NCI-H1092 treated with DMSO at 0.1 percent for 48 hours (cell line): ENCODE measurements around the gene ARSK.
A peak's percentile ranks its signal among the peaks of the same experiment; 100 is the strongest.
"Not testable (repeated sequence)": the region's sequence is repeated elsewhere in the genome, so short reads cannot be mapped to it uniquely, and the experiment has no call there.

ENCODE experiments used
- DNase-seq: peaks from one replicate; lab custom pipeline; 2025; lab: John Stamatoyannopoulos, UW

Gene ARSK

DNA sequence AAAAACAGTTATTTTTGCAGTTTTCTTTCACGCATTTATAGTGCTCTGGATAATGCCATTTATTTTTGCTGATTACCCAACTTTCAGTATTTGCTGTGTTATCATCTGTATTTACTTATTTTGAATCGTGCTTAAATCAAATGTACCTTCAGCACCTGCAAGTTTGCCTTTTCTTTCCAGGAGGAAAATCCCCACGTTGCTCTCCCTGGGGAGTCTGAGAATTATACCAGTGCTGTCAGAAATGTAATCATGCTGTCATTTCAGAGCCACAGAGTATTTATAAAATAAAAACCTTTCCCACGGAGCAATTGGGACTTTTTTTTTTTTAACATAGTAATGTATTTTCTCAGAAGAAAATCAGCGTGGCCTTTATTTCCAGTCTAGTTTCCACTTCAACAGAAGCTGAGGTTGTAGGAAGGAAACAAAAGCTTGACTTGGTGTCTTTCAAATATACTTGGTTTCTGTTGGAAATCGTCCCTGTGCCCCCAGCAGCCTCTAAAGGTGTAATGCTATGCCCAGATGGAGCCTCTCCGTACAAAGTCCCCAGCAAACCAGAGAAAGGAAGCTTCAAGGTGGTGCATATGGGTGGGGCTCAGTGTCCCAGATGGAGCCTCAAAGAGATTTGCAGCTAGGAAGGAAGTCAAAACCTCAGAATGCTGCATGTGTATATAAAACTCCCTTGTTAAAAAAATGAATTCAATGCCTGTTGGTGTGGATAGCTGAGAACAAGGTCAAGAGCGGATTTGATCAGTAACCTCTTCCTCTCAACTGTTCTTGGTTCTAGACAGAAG is 67.1 kb downstream of the ARSK start:
- peak; percentile 0 for DNase-seq

DNA sequence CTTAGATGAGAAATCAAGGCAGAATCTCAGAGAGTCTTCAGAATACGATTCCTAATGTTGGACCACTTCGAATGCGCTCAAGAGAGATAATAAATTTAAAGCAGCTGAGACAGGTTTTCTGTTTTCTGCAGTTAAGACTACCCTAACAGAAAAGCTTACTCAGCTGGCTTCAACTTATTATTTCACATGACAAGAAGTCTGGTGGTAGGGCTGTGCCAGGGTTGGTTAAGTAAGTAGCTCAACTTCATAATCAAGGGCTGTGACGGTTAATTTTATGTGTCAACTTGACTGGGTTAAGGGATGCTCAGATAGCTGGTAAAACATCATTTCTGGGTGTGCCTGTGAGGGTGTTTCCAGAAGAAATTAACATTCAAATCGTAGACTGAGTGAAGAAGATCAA is 68.8 kb downstream of the ARSK start:
- no peak for DNase-seq

DNA sequence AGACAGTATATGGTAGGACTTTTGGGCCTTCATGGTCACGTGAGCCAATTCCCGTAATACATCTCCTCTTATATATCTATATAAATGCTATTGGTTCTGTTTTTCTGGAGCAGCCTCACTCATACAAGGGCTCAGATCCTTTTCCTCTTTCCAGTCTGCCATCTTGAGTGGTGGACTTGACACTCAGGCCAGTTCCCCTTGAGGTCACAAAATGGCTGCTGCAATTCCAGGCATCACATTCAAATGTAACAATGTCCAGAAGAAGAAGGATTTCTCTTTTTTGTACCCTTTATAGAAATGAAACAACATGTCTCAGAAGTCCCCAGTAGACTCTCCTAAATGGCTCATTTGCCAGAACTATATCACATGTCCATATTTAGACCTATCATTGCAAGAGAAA is 69.5 kb downstream of the ARSK start:
- DNase-seq = no peak

DNA sequence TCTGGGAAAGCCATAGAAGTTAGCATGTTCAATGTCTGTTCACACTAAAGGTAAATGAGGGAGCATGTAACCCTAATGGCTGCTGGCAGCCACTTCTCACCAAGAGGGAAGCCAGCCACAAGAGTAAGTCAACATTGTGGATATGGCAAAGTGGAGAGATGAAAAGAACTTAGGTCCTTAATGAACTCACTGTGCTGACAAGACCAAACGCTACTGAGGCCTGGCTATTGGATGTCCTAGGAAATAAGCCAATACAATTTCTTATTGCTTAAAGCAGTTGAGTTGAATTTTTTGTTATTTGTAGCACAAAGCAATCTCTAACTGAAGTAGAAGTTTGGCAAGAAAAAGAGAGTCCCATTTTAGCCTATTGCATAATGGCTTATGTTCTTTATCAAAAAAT is 71.8 kb downstream of the ARSK start:
- no peak for DNase-seq

DNA sequence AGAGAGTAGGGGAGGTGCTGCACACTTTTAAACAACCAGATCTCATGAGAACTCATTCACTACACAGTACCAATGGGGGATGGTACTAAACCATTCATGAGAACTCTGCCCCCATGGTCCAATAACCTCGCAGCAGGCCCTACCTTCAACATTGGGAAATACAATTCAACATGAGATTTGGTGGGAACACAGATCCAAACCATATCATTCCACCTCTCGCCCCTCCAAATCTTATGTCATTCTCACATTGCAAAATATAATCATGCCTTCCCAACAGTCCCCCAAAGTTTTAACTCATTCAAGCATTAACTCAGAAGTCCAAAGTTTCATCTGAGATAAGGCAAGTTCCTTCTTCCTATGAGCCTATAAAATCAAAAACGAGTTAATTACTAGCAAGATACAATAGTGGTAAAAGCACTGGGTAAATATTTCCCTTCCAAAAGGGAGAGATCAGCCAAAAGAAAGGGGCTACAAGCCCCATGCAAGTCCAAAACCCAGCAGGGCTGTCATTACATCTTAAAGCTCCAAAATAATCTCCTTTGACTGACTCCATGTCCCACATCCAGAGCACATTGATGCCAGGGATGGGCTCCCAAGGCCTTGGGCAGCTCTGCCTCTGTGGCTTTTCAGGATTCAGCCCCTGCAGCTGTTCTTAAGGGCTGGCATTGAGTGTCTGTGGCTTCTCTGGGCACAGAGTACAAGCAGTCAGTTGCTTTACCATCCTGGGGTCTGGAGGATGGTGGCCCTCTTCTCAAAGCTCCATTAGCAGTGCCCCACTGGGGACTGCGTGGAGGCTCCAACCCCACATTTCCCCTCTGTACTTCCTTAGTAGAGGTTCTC is 73.3 kb downstream of the ARSK start:
- no peak for DNase-seq

DNA sequence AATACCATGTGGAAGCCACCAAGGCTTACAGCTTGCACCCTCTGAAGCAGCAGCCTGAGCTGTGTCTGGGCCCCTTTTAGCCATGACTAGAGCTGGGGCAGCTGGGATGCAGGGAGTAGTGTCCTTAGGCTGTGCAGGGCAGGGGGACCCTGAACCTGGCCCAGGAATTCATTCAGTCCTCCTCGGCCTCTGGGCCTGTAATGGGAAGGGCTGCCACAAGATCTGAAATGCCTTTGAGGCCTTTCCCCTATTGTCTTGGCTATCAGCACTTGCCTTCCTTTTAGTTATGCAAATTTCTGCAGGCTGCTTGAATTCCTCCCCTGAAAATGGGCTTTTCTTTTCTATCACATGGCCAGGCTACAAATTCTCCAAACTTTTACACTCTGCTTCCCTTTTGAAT is 74.0 kb downstream of the ARSK start:
- no peak for DNase-seq

DNA sequence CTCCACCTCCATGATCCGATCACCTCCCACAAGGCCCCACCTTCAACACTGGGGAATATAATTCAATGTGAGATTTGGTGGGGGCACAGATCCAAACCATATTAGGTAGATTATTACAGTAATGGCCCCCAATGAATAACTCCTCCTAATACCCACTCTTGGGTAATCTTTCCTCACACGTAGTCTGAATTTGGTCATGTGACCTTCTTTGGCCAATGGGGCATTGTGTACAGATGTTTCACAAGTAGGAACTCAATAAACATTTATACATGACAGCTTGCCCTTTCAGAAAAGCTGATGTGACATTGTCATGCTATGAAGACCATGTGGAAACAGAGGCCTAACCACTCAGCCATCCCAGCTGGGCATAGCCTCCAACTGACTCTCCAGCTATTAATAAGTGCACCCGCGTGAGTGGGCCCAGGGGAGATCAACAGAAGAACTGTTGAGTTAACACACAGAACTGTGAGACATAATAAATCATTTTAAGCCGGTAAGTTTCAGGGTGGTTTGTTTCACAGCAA is 75.6 kb downstream of the ARSK start:
- DNase-seq = no peak

DNA sequence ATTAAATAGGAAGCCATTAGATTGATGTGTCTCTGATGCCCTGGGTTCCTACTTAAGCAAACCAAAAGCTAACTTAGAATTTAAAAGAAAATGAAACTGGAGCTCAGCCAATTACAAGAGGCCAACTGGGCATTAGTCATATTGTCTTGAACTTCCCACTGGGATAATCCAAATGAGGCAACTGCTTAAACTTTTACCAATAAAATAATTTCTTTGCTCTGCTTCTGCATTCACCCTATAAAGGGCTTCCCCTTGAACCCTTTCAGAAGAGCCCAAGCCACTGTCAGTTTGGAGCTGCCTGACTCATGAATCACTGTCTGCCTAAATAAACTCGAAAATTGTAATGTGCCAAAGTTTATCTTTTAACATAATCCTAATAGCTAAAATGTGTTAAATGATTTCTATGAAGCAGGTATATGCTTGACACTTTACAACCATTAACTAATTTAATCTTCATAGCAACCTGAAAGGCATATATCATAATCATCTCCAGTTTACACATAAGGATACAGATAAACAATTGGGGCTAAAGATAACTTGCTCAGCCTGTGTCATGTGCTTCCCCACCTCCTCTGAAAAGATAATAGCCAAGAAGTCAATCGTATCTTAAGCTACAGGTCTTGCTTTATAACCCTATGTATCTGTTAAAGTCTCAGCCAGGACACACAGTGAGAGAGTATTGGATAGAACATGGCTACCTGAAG is 76.5 kb downstream of the ARSK start:
- no peak for DNase-seq

DNA sequence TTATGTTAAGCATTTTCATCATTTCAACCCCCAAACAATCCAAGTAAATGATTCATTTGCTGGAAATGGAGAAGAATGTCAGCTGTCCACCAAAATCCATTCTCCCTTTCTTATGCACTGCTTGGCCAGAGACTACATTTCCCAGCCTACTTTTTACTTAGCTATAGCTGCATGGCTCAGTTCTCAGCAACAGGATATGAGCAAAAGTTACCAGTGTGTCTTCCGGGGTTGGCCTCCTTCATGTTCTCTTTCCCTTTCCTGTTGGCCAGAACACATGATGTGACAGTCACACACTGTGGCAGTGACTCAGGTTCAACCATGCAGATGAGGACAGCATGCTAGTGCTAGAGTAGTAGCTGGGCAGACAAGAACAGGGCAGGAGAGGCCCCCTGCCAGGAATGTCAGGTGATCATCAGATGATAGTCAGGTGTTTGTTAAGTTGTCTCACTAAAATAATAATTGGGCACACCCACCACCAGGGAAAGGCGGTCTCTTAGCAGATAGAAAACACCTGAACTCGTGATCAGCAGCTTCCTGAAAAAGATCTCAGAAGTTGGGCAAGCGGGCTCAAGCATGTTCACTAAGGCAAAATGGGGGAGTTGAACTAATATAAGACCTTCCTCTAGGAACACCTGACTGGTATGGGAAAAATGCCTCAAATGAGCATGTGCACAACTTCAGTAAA is 77.2 kb downstream of the ARSK start:
- no peak for DNase-seq

DNA sequence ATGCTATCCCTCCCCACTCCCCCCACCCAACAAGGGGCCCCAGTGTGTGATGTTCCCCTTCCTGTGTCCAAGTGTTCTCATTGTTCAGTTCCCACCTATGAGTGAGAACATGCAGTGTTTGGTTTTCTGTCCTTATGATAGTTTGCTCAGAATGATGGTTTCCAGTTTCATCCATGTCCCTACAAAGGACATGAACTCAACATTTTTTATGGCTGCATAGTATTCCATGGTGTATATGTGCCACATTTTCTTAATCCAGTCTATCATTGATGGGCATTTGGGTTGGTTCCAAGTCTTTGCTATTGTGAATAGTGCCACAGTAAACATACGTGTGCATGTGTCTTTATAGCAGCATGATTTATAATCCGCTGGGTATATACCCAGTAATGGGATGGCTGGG is 78.0 kb downstream of the ARSK start:
- not testable (repeated sequence) for DNase-seq

DNA sequence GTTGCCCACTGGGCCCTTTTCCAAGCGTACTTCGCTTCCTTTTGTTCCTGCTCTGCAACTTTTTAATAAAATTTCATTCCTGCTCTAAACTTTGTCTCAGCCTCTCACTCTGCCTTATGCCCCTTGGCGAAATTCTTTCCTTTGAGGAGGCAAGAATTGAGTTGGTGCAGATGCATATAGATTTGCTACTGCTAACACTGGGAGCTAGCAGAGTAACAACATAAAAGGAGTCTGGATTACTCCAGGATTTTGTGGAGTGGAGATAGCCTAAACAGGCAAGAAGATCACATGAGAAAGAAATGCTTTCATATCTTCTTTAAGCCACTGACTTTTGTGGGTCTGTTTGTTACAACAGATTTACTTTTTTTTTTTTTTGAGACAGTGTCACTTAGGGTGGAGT is 78.8 kb downstream of the ARSK start:
- no peak for DNase-seq

DNA sequence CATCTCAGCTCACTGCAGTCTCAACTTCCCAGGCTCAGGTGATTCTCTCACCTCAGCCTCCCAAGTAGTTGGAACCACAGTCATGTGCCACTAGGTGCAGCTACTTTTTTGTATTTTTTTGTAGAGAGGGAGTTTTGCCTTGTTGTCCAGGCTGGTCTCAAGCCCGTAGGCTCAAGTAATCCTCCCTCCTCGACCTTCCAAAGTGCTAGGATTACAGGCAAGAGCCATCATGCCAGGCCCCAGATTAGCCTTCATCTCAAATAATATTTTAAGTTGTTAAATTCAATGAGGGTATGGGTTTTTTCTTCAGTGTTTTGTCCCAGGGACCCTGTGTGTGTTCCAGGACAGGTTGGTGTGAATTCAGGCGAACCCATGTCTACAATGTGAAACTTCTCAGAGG is 79.2 kb downstream of the ARSK start:
- no peak for DNase-seq

DNA sequence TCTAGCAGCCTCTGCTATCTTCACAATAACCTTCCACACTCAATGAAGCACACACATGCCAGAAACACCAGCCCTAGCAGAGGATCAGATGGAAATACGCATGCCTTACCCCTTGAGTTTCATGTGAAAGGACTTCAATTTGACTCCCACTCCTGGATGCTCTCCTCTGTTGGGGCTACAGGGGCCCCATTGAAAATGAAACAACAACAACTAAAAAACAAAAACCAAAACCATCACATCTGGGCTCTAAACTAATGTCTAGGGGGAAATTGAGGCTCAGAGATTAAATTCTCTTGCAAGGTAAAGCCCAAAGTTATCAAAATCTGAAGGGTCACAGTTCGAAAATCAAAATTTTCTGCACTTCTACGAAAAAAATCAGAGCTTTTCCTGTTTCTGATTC is 83.7 kb downstream of the ARSK start:
- DNase-seq = no peak

DNA sequence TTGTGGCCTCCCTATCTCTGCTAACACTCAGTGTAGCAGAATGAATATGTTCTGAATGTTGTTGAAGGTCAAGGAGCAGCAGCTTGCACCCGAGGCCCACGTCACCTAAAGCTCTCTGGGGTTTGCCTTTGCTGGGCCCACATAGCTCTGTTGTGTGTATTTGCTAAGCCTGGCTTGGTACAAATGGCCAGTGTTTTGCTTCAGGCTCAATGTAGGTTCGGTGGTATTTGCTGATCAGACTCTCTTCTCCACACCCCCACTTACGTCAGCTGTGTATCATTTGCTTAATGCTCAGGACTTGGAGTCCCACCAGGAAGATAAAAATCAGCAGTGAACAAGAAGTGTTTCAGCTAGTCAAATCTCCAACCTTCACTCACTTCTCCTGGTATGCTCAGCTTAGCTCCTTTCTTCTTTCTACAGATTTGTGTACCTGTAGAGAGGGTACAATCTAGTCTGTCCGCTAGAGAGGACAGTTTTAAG is 86.9 kb downstream of the ARSK start:
- no peak for DNase-seq

DNA sequence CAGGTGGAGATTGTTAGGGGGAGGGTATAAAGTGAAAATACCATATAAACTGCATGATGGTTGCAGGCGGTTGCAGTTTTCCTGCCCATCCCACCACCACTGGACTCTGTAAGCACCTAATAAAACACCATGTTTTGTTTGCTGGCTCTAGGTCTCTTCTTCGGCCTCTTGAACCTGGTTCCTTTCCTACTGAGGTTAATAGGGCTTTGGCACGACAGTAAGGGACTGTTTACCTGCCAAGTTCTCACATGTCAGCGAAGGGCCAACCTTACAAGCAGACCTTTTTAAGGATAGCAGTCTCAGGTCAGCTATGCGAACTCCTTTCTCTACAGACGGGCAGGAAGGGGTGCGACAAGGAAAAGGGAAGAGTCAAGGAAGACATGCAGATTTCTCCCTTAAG is 88.3 kb downstream of the ARSK start:
- DNase-seq = no peak

DNA sequence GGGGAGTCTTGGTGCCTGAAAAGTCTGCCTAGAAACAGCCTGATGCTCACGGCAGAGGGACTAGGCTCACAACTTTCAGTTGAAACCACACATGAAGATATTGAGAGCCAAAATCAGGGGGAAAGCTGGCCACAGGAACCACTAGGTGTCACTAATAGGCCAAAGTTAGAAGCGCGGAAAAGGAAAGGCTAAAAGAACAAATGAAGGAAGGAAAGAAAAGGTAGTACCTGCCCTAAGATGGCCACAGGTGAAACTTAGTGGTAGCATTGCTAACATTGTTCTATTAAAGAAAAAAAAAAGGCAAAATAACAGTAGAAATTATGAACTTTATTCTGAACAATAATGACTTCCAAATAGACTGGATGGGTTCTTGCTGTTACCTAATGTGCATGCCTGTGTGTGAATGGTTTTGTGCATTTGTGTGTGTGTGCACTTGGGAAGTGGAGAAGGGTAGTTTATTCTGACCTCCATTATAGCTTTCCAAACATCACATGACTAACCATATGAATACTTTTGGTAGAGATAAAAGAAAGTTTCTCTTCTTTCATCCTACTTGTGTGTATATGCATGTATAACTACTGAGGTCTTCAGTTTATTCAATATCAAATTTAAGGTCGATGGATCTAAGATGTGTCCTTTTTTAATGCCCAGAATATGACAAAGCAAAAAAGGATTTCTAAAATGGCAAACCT is 89.6 kb downstream of the ARSK start:
- DNase-seq = peak; percentile 32

DNA sequence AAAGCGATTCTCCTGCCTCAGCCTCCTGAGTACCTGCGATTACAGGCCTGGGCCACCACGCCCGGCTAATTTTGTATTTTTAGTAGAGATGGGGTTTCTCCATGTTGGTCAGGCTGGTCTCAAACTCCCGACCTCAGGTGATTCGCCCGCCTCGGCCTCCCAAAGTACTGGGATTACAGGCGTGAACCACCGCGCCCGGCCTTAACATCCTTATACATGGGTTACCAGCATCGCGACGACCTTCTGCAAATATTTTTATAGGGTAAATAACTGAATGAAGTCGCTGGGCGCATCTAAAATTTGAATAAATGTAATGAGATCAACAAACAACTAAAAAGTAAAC is 91.3 kb downstream of the ARSK start:
- not testable (repeated sequence) for DNase-seq

DNA sequence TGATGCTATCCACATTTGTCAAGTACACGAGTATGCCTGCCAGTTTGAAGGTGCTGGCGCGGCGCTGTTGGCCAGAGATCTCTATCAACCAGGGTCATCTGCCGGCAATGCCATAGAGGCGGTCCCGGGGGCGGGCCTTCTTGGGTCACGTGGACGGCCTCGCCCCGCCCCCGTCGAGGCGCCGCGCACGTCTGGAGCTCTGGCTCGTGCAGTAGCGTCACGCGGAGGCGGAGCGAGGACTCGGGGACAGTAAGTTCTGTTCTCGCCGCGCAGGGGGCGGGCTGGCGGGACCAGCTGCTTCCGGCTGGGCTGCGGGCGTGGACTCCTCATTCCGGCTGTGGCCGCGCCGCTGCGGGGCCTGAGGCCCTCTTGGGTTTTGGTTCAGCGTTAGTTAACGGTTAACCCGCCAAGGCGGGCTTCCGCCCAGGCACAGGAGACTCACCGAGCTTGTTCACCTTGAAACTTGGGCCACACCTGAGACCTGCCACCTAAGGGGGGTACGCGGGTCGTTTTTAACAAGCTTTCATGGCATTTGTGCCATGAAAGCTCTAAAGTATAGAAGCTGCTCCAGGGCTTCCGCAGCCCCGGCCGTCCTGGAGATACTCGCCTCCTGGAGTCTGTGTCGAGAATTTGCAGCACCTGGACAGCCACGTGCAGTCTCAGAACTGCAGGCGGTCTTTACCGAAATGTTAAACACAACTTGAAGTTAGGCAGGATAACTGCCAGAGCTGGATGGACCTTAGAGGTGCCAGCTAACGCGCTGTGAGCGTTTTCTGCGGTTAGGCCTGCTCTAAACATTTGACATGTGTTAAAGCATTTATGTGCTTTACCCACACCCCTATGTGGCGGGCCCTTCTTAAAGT is 91.9 kb downstream of the ARSK start, which contains the start of gene RFESD:
Gene RFESD (plus strand): TSS at position 209 of the 863 bp plus-strand sequence. CDS start 5,495 bp downstream, outside the sequence.
- peak; percentile 90 for DNase-seq

DNA sequence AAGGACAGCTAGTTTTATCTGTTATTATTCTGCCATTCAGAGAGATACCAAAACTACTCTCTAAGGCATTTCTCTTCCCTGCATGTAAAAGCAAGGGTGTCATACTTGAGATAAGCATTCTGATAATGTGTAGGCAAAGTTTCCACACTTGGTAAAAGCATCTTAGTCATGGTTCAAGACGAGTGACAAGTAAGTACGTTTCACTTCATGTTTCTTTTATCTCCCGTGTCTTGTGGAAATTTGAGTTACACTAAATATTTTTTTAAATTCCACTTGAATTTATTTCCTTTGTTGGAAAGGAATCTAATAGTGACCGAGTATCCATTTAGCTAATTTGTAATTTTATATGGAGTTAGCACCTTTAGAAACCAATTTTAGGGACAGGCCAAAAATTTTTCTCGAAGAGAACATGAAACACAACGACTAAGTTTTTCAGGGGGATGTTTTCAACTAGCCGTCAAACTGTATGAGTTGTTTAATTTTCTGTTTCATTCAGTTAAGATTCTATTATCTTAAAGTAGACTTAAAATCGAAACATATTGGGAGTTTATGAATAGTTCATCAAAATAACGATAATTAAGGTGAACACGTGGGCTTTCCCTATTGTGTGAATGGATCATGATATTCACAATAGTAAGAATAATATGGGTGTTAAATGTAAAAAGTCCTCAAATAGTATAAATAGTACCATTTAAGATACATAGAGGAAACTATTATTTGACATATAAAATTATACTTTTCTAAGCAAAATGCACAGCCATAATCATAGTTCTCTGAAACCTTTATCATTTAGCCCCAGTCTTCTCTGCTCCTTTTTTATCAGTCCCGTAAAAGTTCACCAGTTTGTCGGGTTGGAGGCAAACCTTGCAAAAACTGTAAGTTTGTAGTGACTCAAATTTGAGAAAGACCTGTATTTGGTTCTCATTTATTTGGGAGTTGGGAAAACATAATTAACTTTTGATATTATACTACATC is 93.3 kb downstream of the ARSK start:
- DNase-seq = no peak
